PFSK-1 (cell line): ENCODE data around the gene C6orf120.

Experiments used
- FOXP2 ChIP-seq: optimal IDR thresholded peaks from 2 replicates; pipeline ENCODE3; 2011; ENCODE audit warnings: borderline replicate concordance, control low read depth, inconsistent platforms; ENCODE audit not compliant: insufficient read depth; ENCODE audit errors: extremely low read length, extremely low read depth
- POLR2AphosphoS5 ChIP-seq: IDR thresholded peaks from 2 replicates; pipeline ENCODE4 v1.6.1; 2012; ENCODE audit warnings: low read depth, mild to moderate bottlenecking, control low read depth, low read length, moderate library complexity
- SIN3A ChIP-seq: IDR thresholded peaks from 2 replicates; pipeline ENCODE4 v1.6.1; 2012; ENCODE audit warnings: mild to moderate bottlenecking, low read length, moderate library complexity, borderline replicate concordance; ENCODE audit not compliant: insufficient read depth
- TAF1 ChIP-seq: IDR thresholded peaks from 2 replicates; pipeline ENCODE4 v1.6.1; 2012; ENCODE audit warnings: low read length, control low read depth, borderline replicate concordance; ENCODE audit not compliant: insufficient read depth
- TF ChIP-seq, protein P1 (sequence below), 2 experiments: IDR thresholded peaks; 2 replicates each; pipeline versions ENCODE4 v1.6.1 to v1.8.0; 2011 to 2012; ENCODE audit warnings: low read depth in 2 of 2, low read length in 2 of 2, control low read depth in 1 of 2, inconsistent platforms in 1 of 2, mild to moderate bottlenecking in 1 of 2, moderate library complexity in 1 of 2; ENCODE audit not compliant: insufficient read depth in 1 of 2

Gene C6orf120

DNA sequence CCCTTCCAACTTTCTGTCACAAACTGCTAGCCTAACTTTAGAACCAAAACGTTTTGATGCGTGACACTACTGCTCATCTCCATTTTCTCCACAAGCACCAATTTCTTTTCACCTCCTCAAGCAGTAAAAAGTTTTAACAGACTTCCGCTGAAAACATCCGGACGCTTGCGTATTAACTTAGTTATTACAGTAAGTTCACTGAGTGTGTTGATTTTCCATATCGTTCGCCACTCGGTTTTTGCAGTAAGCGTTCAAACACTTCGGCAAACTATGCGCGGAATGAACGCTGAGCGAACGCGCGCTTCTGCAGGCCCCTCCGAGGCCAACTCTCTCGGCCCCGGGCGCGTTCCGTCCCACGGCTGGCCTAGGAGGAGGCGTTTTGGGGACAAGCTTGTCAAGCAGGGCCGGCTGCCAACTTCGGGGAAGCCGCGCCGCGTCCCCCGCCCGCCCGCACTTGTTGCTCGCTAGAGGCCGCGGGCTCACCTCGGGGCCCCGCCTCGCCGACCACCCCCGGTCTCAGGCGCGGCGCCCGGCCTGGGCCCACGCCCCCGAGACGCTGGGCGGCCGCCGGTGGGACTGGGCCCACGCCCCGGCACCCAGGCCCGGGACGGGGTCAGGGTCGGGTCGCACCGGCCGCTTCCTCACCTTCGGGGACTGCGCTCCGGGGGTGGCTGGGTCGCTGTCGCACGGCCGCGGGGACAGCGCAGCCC is 21.4 kb downstream of the C6orf120 start:
- no peak for TF ChIP-seq TAF1
- TF ChIP-seq, protein P1, sequence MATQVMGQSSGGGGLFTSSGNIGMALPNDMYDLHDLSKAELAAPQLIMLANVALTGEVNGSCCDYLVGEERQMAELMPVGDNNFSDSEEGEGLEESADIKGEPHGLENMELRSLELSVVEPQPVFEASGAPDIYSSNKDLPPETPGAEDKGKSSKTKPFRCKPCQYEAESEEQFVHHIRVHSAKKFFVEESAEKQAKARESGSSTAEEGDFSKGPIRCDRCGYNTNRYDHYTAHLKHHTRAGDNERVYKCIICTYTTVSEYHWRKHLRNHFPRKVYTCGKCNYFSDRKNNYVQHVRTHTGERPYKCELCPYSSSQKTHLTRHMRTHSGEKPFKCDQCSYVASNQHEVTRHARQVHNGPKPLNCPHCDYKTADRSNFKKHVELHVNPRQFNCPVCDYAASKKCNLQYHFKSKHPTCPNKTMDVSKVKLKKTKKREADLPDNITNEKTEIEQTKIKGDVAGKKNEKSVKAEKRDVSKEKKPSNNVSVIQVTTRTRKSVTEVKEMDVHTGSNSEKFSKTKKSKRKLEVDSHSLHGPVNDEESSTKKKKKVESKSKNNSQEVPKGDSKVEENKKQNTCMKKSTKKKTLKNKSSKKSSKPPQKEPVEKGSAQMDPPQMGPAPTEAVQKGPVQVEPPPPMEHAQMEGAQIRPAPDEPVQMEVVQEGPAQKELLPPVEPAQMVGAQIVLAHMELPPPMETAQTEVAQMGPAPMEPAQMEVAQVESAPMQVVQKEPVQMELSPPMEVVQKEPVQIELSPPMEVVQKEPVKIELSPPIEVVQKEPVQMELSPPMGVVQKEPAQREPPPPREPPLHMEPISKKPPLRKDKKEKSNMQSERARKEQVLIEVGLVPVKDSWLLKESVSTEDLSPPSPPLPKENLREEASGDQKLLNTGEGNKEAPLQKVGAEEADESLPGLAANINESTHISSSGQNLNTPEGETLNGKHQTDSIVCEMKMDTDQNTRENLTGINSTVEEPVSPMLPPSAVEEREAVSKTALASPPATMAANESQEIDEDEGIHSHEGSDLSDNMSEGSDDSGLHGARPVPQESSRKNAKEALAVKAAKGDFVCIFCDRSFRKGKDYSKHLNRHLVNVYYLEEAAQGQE (IDR thresholded peaks at IDR 0.05; ENCODE audit: insufficient read depth in 1 of 2, low read depth in 2 of 2, low read length in 2 of 2) = no peak
- TF ChIP-seq FOXP2 = no peak

DNA sequence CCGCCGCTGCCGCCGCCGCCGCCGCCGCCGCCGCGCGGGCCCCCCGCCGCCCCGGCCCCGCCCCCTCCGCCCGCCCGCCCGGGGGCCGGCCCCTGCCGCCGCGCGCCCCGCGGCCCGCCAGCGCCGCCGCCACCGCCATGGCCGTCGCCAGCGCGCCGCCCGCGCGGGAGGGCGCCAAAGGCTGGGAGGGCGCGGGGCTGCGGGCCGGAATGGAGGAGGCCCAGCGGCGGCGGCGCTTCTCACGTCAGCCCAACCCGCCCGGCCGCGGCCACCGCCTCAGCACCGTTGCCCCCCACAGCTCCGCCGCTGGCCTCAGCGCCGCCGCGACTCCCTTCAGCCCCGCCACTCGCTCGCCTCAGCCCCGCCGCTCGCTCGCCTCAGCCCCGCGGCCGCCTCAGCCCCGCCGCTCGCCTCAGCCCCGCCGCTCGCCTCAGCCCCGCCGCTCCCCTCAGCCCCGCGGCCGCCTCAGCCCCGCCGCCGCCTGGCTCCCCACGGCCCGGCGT is 22.1 kb downstream of the C6orf120 start:
- TF ChIP-seq, protein P1 (IDR thresholded peaks at IDR 0.05; ENCODE audit: insufficient read depth in 1 of 2, low read depth in 2 of 2, low read length in 2 of 2) = no peak
- no peak for TF ChIP-seq FOXP2

GRCh38 chr6:169724494-169725124 is 22.7 kb downstream of the C6orf120 start, which contains the start of gene PHF10:
Gene PHF10 (minus strand): TSS chr6:169724500. CDS start chr6:169723931, 569 bp downstream.
- no peak; the same call in 1 of the 2 replicates for TF ChIP-seq POLR2AphosphoS5
- TF ChIP-seq FOXP2 = peak; percentile 79

DNA sequence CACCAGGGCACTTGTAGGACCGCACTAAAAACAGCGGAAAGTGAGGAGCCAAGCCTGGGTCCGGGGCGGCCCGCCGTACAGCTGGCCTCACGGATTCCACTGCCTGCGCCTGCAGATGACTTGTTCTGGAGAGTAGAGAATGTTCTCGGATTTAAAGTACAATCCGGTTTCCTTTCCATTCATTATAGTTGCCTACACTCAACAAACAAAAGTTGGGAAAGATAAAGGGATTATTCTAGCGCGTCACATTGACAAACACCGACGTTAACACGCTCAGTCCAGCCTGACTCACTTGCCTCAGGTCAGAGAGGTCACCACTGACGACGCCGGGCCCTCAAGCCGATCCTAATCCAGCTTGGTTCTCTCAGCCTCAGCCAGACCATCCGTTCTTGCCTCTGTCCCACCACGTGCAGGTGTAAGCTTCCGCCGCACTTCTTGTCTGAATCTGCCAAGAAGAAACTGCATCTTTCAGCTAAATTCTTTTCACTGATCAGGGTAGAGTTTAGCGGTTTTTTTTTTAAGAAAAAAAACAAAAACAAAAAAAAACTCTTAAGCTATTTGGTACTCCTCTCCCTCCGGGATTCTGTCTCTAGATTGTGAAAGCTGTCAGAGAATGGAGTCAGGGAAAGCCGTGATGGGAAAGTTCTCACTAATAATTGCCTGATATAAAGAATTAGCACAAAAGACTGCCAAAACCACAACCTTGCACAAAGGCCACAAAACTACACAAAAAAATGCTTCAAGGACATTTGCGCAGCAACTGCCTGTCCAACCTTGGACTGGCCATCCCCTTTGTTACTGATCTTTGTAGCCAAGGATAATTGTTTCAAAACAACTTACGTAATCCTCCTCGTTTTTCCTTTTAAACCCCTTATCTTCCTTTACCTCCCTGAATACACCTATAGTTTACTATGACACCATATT is 23.5 kb downstream of the C6orf120 start:
- peak; percentile 42 for TF ChIP-seq FOXP2
- TF ChIP-seq SIN3A = no peak
- TF ChIP-seq, protein P1 (IDR thresholded peaks at IDR 0.05; ENCODE audit: insufficient read depth in 1 of 2, low read depth in 2 of 2, low read length in 2 of 2) = no peak
- no peak for TF ChIP-seq TAF1
- no peak for TF ChIP-seq POLR2AphosphoS5

GRCh38 chr6:169726049-169726400 is 24.1 kb downstream of the C6orf120 start:
- TF ChIP-seq POLR2AphosphoS5 = no peak
- no peak for TF ChIP-seq TAF1
- TF ChIP-seq, protein P1 (IDR thresholded peaks at IDR 0.05; ENCODE audit: insufficient read depth in 1 of 2, low read depth in 2 of 2, low read length in 2 of 2) = no peak
- TF ChIP-seq SIN3A = no peak
- TF ChIP-seq FOXP2 = no peak
